ENCODE data around the gene HS3ST5.

HS3ST5 gene

GRCh38 chr6:114342826-114343781 is at the start of gene HS3ST5:
HS3ST5 (minus strand) TSS chr6:114343023; CDS start chr6:114062845, 280,178 bp downstream.
- H3K27ac ChIP-seq (ENCODE audit: low read depth, low read length) = no peak within 1 kb of the TSS; the same call in 1 of the 2 replicates
- H3K4me3 ChIP-seq (ENCODE audit: low read depth, low read length) = peak within 1 kb of the TSS; percentile 88
- peaks cover 27% of the 10 kb centered on the region for H3K4me1 ChIP-seq (ENCODE audit: control insufficient read depth, insufficient read depth, low read length)
- H3K27me3 ChIP-seq (ENCODE audit: control insufficient read depth, insufficient read depth, low read length) = peaks cover 10% of the 10 kb centered on the region; the same call in 1 of the 2 replicates
- H3K9ac ChIP-seq (ENCODE audit: low read length) = peak within 1 kb of the TSS; percentile 80
- no peaks in the 10 kb centered on the region for H3K9me3 ChIP-seq (ENCODE audit: control insufficient read depth, insufficient read depth, low read depth, low read length)
- H3K36me3 ChIP-seq (ENCODE audit: control insufficient read depth, insufficient read depth, low read length) = no peaks in the 10 kb centered on the region

GRCh38 chr6:114390176-114390575 is 47.4 kb upstream of the HS3ST5 start:
- no peak overlapping the region for H3K27ac ChIP-seq (ENCODE audit: low read depth, low read length)
- H3K9ac ChIP-seq (ENCODE audit: low read length) = no peak overlapping the region
- H3K27me3 ChIP-seq (ENCODE audit: control insufficient read depth, insufficient read depth, low read length) = no peaks in the 10 kb centered on the region
- H3K9me3 ChIP-seq (ENCODE audit: control insufficient read depth, insufficient read depth, low read depth, low read length) = no peaks in the 10 kb centered on the region
- H3K4me1 ChIP-seq (ENCODE audit: control insufficient read depth, insufficient read depth, low read length) = peaks cover 16% of the 10 kb centered on the region; the same call in 1 of the 2 replicates
- no peak overlapping the region for H3K4me3 ChIP-seq (ENCODE audit: low read depth, low read length)
- no peaks in the 10 kb centered on the region for H3K36me3 ChIP-seq (ENCODE audit: control insufficient read depth, insufficient read depth, low read length)

- Histone ChIP-seq H3K27me3 (ENCODE audit: control insufficient read depth, insufficient read depth, low read length) (no peaks in the 10 kb centered on the region), H3K4me3 (ENCODE audit: low read depth, low read length) (no peak overlapping the region), H3K36me3 (ENCODE audit: control insufficient read depth, insufficient read depth, low read length) (no peaks in the 10 kb centered on the region), H3K9ac (ENCODE audit: low read length) (no peak overlapping the region), H3K27ac (ENCODE audit: low read depth, low read length) (peak overlapping the region; percentile 23; the same call in 1 of the 2 replicates), H3K9me3 (ENCODE audit: control insufficient read depth, insufficient read depth, low read depth, low read length) (no peaks in the 10 kb centered on the region), H3K4me1 (ENCODE audit: control insufficient read depth, insufficient read depth, low read length) (peaks cover 17% of the 10 kb centered on the region; the same call in 1 of the 2 replicates)
These were observed 46.3 kb upstream of the HS3ST5 start for GRCh38 chr6:114389111-114389510.

GRCh38 chr6:114382406-114382805 is 39.6 kb upstream of the HS3ST5 start:
- Histone ChIP-seq H3K4me3 (ENCODE audit: low read depth, low read length) (no peak overlapping the region), H3K36me3 (ENCODE audit: control insufficient read depth, insufficient read depth, low read length) (no peaks in the 10 kb centered on the region), H3K4me1 (ENCODE audit: control insufficient read depth, insufficient read depth, low read length) (peaks cover 8% of the 10 kb centered on the region; the same call in 1 of the 2 replicates), H3K27me3 (ENCODE audit: control insufficient read depth, insufficient read depth, low read length) (no peaks in the 10 kb centered on the region), H3K9me3 (ENCODE audit: control insufficient read depth, insufficient read depth, low read depth, low read length) (no peaks in the 10 kb centered on the region), H3K27ac (ENCODE audit: low read depth, low read length) (no peak overlapping the region), H3K9ac (ENCODE audit: low read length) (no peak overlapping the region)

GRCh38 chr6:114377881-114378280 is 35.1 kb upstream of the HS3ST5 start:
- no peaks in the 10 kb centered on the region for H3K36me3 ChIP-seq (ENCODE audit: control insufficient read depth, insufficient read depth, low read length)
- H3K27me3 ChIP-seq (ENCODE audit: control insufficient read depth, insufficient read depth, low read length) = no peaks in the 10 kb centered on the region
- H3K4me3 ChIP-seq (ENCODE audit: low read depth, low read length) = no peak overlapping the region
- H3K9ac ChIP-seq (ENCODE audit: low read length) = no peak overlapping the region
- no peak overlapping the region for H3K27ac ChIP-seq (ENCODE audit: low read depth, low read length)
- no peaks in the 10 kb centered on the region for H3K9me3 ChIP-seq (ENCODE audit: control insufficient read depth, insufficient read depth, low read depth, low read length)
- H3K4me1 ChIP-seq (ENCODE audit: control insufficient read depth, insufficient read depth, low read length) = peaks cover 10% of the 10 kb centered on the region

- Histone ChIP-seq H3K36me3 (ENCODE audit: control insufficient read depth, insufficient read depth, low read length) (no peaks in the 10 kb centered on the region), H3K4me1 (ENCODE audit: control insufficient read depth, insufficient read depth, low read length) (peaks cover 10% of the 10 kb centered on the region), H3K27me3 (ENCODE audit: control insufficient read depth, insufficient read depth, low read length) (no peaks in the 10 kb centered on the region), H3K9ac (ENCODE audit: low read length) (no peak overlapping the region), H3K27ac (ENCODE audit: low read depth, low read length) (no peak overlapping the region), H3K4me3 (ENCODE audit: low read depth, low read length) (no peak overlapping the region), H3K9me3 (ENCODE audit: control insufficient read depth, insufficient read depth, low read depth, low read length) (no peaks in the 10 kb centered on the region)
These were observed 33.9 kb upstream of the HS3ST5 start for GRCh38 chr6:114376611-114377175.

- peaks cover 10% of the 10 kb centered on the region for H3K4me1 ChIP-seq (ENCODE audit: control insufficient read depth, insufficient read depth, low read length)
- H3K4me3 ChIP-seq (ENCODE audit: low read depth, low read length) = no peak overlapping the region
- no peaks in the 10 kb centered on the region for H3K36me3 ChIP-seq (ENCODE audit: control insufficient read depth, insufficient read depth, low read length)
These were observed 32.8 kb upstream of the HS3ST5 start for GRCh38 chr6:114375541-114376192.

GRCh38 chr6:114367315-114367961 is 24.6 kb upstream of the HS3ST5 start:
- Histone ChIP-seq H3K27me3 (ENCODE audit: control insufficient read depth, insufficient read depth, low read length) (no peaks in the 10 kb centered on the region), H3K9ac (ENCODE audit: low read length) (no peak overlapping the region), H3K9me3 (ENCODE audit: control insufficient read depth, insufficient read depth, low read depth, low read length) (no peaks in the 10 kb centered on the region), H3K27ac (ENCODE audit: low read depth, low read length) (no peak overlapping the region), H3K4me3 (ENCODE audit: low read depth, low read length) (no peak overlapping the region), H3K36me3 (ENCODE audit: control insufficient read depth, insufficient read depth, low read length) (no peaks in the 10 kb centered on the region), H3K4me1 (ENCODE audit: control insufficient read depth, insufficient read depth, low read length) (peaks cover 39% of the 10 kb centered on the region)

More at GRCh38 chr6:114375541-114376192, 32.8 kb upstream of the HS3ST5 start:
- H3K9ac ChIP-seq (ENCODE audit: low read length) = no peak overlapping the region
- no peaks in the 10 kb centered on the region for H3K27me3 ChIP-seq (ENCODE audit: control insufficient read depth, insufficient read depth, low read length)
- no peaks in the 10 kb centered on the region for H3K9me3 ChIP-seq (ENCODE audit: control insufficient read depth, insufficient read depth, low read depth, low read length)
- H3K27ac ChIP-seq (ENCODE audit: low read depth, low read length) = no peak overlapping the region

- Histone ChIP-seq H3K9ac (ENCODE audit: low read length) (no peak overlapping the region), H3K4me3 (ENCODE audit: low read depth, low read length) (no peak overlapping the region), H3K27me3 (ENCODE audit: control insufficient read depth, insufficient read depth, low read length) (no peaks in the 10 kb centered on the region), H3K4me1 (ENCODE audit: control insufficient read depth, insufficient read depth, low read length) (peaks cover 41% of the 10 kb centered on the region), H3K9me3 (ENCODE audit: control insufficient read depth, insufficient read depth, low read depth, low read length) (no peaks in the 10 kb centered on the region), H3K27ac (ENCODE audit: low read depth, low read length) (no peak overlapping the region), H3K36me3 (ENCODE audit: control insufficient read depth, insufficient read depth, low read length) (no peaks in the 10 kb centered on the region)
These were observed 24.1 kb upstream of the HS3ST5 start for GRCh38 chr6:114366899-114367298.

- H3K9ac ChIP-seq (ENCODE audit: low read length) = no peak overlapping the region
These were observed 21.5 kb upstream of the HS3ST5 start for GRCh38 chr6:114364301-114364700.

More at GRCh38 chr6:114364301-114364700, 21.5 kb upstream of the HS3ST5 start:
- H3K36me3 ChIP-seq (ENCODE audit: control insufficient read depth, insufficient read depth, low read length) = no peaks in the 10 kb centered on the region
- no peaks in the 10 kb centered on the region for H3K27me3 ChIP-seq (ENCODE audit: control insufficient read depth, insufficient read depth, low read length)
- H3K4me1 ChIP-seq (ENCODE audit: control insufficient read depth, insufficient read depth, low read length) = peaks cover 55% of the 10 kb centered on the region
- peak overlapping the region; percentile 75 for H3K27ac ChIP-seq (ENCODE audit: low read depth, low read length)
- no peaks in the 10 kb centered on the region for H3K9me3 ChIP-seq (ENCODE audit: control insufficient read depth, insufficient read depth, low read depth, low read length)
- peak overlapping the region; percentile 0; the same call in 1 of the 2 replicates for H3K4me3 ChIP-seq (ENCODE audit: low read depth, low read length)

Measured in HUES6 (cell line).